GM19438 (cell line): ENCODE measurements around the gene LRFN3.
"Not testable (repeated sequence)": the region's sequence is repeated elsewhere in the genome, so short reads cannot be mapped to it uniquely, and the experiment has no call there.

Source experiments
- ATAC-seq: cut with Tn5 transposase; IDR thresholded peaks from one replicate; pipeline ENCODE4 v1.9.1; 2021; ENCODE audit warnings: low read depth; ENCODE audit not compliant: unreplicated experiment

Gene LRFN3

DNA sequence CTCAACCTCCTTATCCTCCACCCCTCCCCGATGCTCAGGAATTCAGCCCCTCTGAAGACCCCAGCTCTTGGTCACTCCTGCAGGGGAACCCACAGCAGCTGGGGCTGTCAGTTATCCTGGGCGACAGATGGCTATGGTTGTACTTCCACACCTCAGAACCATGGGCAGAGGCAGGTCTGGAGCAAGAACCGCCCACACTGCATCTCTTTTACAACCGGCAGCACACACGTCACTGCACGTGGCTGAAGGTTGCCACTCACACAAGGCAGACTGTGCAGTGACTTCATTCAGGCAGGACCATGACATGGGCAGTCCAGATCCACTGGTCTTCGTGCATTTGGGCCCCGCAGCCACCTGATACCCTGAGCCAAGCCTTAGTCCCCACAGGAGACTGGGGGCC, 37.3 kb downstream of the LRFN3 start:
- no peak for ATAC-seq

DNA sequence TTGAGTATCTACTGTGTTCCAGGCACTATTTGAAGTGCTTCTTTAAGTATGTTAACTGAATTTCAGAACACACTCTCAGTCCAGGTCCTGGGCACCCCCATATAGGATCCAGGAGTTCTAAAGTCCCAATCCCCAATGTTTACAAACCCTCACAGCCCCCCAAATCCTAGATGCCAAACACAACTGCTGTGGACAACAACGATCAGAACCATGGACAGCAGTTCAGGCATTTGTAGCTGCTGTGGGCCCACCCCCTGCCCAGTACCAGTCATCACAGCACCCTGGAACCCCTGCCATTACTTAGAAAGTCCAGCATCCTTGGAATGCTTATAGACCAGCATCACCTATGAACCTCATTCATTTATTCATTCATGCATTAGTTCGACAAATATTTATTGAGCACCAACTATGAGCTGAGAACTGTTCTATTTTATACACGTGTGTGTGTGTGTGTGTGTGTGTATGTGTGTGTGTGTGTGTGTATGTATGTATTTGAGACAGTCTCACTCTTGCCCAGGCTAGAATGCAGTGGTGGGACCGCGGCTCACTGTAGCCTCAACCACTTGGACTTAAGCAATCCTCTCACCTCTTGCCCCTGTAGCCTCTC, 39.5 kb downstream of the LRFN3 start:
- ATAC-seq, result no peak

DNA sequence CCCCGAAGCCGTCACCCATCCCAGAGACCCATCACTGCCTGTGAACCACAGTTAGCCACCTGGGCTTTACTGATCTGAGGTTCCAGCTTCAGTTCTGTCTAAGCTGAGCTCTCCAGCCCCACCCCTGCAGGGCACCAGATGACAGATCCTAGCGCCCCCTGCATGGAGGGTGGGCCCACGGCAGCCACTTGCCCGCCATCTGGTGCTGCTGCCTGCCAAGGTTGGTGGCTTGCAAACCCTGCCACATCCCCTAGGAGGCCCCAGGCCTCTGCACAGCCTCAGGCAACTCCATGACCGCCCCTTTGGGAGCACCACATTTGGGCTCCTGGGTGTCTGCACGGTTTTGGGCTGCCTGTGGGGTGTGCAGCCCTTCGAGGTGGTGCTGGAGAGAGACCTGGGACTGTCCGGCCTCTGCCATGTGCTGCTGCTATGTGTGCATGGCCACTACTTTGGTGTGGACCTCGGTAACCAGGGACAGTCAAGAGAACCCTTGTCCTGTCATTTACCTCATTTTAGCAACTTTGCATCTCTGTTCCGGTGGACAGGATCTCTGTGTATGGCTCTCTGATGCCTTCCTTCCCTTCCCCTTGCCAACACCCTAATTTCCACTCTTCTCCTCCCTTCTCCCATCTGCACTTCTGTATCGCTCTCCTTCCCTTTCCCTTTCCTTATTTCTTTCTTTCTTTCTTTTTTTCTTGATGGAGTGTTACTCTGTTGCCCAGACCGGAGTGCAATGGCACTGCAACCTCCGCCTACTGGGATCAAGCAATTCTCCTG, 41.5 kb downstream of the LRFN3 start:
- ATAC-seq, result no peak

DNA sequence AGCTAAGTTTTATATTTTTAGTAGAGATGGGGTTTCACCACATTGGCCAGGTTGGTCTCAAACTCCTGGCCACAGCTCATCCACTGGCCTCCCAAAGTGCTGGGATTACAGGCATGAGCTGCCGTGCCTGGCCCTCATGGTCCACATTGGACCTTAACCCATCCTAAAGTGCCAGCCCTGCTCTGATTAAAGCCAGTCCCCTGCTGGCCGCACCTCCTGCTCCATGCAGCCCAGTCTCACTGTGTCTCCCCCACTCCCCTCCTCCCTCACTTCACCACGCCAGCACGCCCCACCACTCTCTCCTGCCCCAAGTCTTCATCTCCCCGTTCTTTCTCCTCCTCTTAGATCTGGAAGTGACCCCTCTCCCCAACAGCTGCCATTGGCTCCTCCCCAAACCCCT, 42.1 kb downstream of the LRFN3 start:
- no peak for ATAC-seq

DNA sequence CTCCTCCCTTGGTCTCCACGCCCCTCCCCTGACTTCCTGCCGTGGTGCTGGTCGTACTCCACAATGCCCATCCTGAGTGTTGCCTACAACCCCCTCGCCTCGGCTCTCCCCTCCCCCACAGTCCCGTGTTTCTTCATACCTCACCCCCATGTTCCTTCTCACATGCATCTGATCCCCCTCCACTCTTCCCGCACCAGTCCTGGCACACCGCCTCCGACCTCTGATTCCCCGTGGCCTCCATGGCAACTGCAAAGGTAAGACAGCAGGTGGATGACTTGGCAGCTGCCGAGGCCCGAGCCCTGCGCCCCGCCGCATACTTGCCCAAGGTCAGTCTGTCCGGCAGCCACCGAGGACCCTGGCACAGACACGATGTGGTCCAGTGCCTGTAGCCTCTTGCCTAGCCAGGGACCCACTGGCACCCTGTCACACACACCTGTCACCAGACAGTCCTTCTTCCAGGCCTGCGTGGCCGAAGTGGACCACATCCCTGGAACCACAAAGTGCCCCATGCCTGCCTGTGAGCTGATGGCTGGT, 42.7 kb downstream of the LRFN3 start:
- no peak for ATAC-seq

DNA sequence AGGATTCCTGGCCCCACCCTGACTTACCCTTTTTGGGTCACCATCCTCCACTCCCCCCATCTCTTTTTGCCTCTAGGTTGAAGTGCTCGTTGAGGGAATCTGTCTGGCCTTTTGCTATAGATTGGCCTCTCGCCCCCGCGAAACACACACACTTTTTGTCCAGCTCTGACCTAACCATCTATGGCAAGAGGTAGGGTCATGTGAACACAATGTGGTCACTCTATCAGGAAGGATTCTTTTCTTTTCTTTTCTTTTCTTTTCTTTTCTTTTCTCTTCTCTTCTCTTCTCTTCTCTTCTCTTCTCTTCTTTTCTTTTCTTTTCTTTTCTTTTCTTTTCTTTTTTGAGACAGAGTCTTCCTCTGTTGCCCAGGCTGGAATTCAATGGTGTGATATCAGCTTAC, 44.8 kb downstream of the LRFN3 start:
- not testable (repeated sequence) for ATAC-seq

DNA sequence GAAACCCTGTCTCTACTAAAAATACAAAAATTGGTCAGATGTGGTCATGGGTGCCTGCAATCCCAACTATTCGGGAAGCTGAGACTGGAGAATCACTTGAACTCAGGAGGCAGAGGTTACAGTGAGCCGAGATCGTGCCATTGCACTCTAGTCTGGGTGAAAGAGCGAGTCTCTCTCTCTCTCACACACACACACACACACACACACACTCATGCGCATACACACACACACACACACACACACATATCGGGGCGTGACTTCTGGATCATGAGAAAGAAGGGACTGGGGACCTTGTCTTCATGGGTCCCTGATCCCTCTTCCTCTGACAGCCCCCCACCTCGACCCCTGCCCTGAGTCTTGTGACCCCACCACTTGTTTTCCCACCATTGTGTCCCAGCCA, 47.0 kb downstream of the LRFN3 start:
- ATAC-seq, result no peak

DNA sequence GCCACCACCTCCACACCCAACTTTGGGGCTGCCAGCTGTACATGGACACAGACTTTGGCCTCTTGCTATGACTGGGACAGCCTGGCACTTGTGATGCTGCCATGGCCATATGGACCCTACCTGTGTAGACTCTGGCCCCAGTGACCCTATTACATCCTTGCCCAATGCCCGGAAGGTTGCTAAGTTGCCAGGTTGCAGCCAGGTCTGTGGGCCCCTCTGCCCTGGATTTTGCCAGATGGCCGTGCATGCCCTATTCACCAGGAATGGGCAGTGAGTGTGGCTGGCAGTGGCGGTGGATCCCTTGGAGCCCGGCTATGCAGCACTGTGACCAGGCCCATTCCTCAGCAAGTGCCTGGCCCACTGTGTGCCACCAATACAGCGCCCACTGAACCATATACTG, 49.9 kb downstream of the LRFN3 start:
- ATAC-seq, result no peak

DNA sequence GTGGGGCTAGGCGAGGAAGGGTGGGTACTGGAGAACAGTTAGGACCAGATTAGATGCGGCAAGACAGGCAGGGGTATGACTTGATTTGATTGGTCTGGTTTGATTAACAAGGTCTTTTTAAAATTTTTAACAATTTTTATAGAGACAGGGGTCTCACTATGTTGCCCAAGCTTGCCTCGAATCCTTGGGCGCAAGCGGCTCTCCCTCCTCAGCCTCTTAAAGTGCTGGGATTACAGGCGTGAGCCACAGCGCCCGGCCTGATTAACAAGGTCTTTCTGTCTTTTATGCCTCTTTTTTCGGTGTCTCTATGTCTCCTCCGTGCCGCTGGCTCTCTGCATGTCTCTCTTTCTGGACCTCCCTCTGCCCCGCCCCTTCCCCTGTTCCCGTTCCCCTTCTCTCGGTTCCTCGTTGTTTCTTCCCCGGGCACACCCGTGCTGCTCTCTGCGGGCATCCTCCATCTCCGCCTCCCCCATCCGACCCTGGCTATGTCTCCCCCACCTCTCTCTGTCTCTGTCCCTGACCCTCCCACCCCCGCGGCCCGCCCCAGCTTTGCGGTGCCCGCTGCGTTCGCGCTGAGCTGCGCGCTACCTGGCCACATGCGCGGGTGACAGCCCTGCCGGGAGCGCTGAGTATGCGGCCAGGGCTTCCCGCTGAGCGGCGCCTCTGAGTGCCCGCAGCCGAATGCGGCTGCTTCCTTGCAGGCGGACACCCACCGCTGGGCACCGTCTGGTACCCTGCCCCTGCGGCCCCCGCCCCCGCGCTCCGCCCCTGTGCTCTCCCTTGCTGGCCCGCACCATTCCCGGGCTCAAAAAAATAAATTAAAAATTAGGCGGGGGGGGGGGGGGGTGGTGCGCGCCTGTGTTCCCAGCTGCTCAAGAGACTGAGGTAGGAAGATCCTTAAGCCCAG, 50.7 kb downstream of the LRFN3 start:
- ATAC-seq, result no peak

DNA sequence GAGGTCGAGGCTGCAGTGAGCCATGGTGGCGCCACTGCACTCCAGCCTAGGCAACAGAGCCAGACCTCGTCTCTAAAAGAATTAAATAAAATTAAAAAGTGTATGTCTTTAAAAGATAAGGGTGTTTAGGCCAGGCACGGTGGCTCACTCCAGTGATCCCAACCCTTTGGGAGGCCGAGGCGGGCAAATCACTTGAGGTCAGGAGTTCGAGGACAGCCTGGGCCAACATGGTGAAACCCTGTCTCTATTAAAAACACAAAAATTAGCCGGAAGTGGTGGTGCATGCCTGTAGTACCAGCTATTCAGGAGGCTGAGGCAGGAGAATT, 51.4 kb downstream of the LRFN3 start:
- no peak for ATAC-seq

DNA sequence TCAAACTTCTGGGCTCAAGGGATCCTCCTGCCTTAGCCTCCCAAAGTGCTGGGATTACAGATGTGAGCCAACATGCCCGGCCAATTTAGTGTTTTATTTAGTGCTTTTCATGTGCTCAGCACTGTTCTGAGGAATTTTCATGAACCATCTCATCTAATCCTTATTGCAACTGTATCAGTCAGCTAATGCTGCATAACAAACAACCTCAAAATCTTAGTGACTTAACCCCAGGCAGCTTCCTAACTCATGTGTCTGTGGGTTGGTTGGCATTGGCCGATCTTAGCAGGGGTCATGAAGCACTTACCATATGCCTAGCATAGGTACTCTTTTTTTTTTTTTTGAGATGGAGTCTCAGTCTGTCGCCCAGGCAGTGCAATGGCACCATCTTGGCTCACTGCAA, 52.6 kb downstream of the LRFN3 start:
- ATAC-seq, result no peak

DNA sequence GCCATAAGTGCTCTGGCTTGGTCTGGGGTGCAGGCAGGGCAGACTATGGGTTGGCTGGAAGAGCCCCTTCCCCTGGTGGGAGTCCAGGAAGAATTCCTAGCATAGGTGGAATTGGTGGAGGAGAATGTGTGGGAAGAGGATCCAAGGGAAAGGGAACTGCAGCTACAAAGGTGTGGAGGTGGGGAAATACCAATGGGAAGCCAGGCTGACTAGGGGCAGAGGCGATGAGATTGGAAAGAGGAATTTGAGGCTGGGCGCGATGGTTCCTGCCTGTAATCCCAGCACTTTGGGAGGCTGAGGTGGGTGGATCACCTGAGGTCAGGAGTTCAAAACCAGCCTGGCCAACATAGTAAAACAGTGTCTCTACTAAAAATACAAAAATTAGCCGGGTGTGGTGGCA, 54.0 kb downstream of the LRFN3 start:
- no peak for ATAC-seq

DNA sequence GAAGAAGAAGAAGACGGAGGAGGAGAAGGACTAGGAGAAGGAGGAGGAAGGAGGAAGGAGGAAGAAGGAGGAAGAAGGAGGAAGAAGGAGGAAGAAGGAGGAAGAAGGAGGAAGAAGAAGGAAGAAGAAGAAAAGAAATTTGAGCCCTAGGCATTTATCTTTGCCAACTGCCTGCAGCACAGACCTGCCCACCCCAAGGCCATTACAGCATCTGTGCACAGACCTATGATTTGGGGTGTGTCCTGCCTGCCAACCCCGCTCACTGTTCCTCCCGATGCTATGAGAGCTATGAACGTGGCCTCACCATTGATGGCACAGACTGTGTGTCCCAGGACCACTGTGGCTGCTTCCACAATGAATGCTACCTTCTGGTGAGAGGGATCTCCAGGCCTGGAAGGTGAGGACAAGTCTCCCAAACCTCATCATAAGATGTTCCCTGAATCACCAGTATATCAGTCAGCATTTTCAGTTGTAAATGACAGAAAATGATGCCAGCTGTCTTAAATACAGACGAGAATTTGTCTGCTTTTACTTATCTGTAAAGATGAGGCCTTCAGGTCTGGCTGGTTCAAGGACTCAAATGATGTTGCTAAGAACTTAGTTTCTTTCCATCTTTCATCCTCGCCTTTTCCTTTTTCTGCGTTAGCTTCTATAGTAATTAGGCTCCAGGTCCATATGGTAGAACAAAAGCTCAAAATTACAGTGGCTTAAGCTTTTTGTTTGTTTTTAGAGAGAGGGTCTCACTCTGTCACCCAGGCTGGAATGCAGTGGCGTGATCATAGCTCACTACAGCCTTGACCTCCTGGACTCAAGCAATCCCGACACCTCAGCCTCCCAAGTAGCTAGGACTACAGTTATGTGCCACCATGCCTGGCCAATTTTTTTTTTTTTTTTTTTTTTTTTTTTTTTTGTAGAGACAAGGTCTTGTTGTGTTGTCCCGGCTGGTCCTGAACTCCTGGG, 54.9 kb downstream of the LRFN3 start:
- no peak for ATAC-seq

DNA sequence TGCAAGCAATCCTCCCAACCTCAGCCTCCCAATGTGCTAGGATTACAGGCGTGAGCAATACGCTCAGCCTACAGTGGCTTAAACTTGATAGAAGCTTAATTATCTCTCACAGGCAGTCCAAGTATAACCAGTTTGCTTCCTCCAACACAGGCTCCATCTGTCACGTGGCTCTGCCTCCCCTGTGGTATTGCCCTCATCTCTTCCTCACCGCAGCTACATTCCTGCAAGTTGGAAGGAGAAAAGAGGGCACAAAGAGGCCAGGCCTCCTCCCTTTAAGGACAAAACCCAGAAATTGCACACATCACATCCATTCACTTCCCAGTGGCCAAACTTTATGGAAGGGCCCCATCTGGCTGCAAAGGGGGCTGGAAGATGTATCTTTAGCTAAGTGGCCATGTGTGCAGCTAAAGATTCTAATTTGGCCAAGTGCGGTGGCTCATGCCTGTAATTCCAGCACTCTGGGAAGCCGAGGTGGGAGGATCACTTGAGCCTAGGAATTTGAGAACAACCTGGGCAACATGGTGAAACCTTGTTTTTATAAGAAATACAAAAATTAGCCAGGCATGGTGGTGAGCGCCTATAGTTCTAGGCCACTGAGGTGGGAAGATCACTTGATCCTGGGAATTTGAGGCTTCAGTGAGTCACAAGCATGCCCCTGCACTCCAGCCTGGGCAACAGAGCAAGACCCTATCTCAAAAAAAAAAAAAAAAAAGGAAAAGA, 55.7 kb downstream of the LRFN3 start:
- ATAC-seq, result no peak

DNA sequence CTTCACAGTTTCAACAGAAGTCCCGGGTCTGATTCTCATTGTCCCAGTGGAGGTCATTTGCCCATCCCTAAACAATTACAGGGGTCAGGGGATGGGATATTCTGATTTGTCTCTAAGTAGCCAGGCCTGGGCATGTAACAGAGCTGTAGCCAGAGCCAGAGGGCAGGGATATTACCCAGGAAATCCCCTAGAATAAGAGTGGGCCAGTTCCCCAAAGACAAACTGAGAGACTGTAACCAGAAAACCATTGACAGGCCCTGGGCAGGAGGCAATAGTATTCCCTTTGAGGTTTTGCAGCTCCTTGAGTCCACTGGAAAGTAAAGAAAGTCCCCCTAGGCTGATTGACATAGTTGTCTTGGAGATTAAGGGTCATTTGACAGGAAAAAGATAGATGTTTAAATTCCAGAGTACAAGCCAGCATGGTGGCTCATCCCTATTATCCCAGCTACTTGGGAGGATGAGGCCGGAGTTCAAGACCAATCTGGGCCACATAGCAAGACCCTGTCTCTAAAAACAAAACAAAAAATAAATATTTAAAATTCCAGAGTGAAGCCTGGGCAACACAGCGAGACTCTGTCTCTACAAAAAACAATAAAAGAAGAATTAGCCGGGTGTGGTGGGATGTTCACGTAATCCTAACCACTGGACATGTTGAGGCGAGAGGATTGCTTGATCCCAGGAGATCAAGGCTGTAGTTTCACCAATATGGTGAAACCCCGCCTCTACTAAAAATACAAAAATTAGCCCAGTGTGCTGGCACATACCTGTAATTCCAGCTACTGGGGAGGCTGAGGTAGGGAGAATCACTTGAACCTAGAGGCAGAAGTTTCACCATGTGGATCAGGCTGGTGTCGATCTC, 57.0 kb downstream of the LRFN3 start:
- ATAC-seq, result no peak

DNA sequence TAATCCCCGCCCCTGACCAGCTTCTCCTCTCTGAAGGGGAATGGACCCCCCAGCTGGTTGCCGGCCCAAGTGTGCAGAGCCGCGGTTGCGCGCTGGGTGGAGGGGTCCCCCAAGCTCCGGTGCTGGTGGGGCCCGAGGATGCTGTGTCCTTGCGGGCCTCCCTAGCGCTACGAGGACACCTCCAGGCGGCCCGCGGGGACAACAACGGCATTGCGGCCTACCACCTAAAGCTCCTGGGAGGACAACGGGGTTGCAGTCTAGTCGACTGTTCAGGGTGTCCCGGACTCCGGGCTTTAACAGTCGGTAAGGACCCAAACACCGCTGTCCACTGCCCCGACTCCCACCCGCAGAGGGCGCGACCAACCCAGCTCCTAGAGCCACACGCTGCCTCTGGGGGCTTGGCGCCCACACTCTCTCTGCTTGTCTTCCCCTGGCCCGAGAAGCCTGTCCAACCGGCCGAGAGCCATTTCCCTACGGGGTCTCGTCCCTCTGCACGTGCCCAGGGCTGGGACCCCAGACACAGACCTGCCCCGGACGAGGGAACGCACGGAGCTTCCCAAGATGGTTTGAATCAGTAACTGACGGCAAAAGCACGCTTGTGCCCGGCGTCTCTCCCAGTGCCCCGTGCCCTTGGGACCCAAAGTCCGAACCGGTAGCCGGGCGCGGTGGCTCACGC, 57.9 kb downstream of the LRFN3 start:
- no peak for ATAC-seq
